Fibroblast of lung (primary cell): Measurements from ENCODE around the gene MAP4K2. TPM values are rescaled to one million over a fixed set of nuclear protein-coding genes. Genes with fewer than 3 reads are reported as not detected.

Source experiments
- DNase-seq, 2 donors: peaks; one replicate each; pipeline versions ENCODE4 v3.0.0 to v3.0.0-alpha.2; 2010; ENCODE audit warnings: low read depth in 2 of 2
- H2AFZ ChIP-seq: 2 replicates; pipeline ENCODE4 v1.5.1; 2012; ENCODE audit warnings: low read length, control low read depth, inconsistent platforms
- H3K27ac ChIP-seq: 2 replicates; pipeline ENCODE4 v1.5.1; 2011; ENCODE audit warnings: low read length, control low read depth; ENCODE audit not compliant: insufficient read depth
- H3K27me3 ChIP-seq: 2 replicates; pipeline ENCODE4 v1.5.1; 2011; ENCODE audit warnings: mild to moderate bottlenecking, low read length; ENCODE audit not compliant: control insufficient read depth, insufficient read depth
- H3K36me3 ChIP-seq: 2 replicates; pipeline ENCODE4 v1.5.1; 2011; ENCODE audit warnings: low read length; ENCODE audit not compliant: control insufficient read depth, insufficient read depth
- H3K4me1 ChIP-seq: 2 replicates; pipeline ENCODE4 v1.5.1; 2011; ENCODE audit warnings: low read length; ENCODE audit not compliant: control insufficient read depth, insufficient read depth; ENCODE audit errors: extremely low read depth
- H3K4me2 ChIP-seq: 2 replicates; pipeline ENCODE4 v1.5.1; 2011; ENCODE audit warnings: low read length, control low read depth; ENCODE audit not compliant: insufficient read depth; ENCODE audit errors: extremely low read depth
- H3K4me3 ChIP-seq, 4 experiments: fragments of 200-600 bp in 1 of 4; sonication (generic) in 1 of 4; replicated peaks in 1 of 4; 2 replicates each; pipeline ENCODE4 v1.5.1; 2011 to 2016; ENCODE audit warnings: low read length in 4 of 4, low read depth in 3 of 4, mild to moderate bottlenecking in 3 of 4, control low read depth in 2 of 4, inconsistent platforms in 1 of 4, mixed read lengths in 1 of 4; ENCODE audit not compliant: insufficient read depth in 1 of 4; ENCODE audit errors: control extremely low read depth in 1 of 4
- H3K79me2 ChIP-seq: 2 replicates; pipeline ENCODE4 v1.5.1; 2012; ENCODE audit warnings: mild to moderate bottlenecking, low read length, inconsistent platforms; ENCODE audit not compliant: control insufficient read depth, insufficient read depth
- H3K9ac ChIP-seq: 2 replicates; pipeline ENCODE4 v1.5.1; 2011; ENCODE audit warnings: mild to moderate bottlenecking, low read length, control low read depth; ENCODE audit not compliant: insufficient read depth
- H3K9me3 ChIP-seq: 2 replicates; pipeline ENCODE4 v1.5.1; 2012; ENCODE audit warnings: low read depth, low read length; ENCODE audit not compliant: control insufficient read depth, insufficient read depth
- H4K20me1 ChIP-seq: 2 replicates; pipeline ENCODE4 v1.5.1; 2011; ENCODE audit warnings: low read length; ENCODE audit not compliant: control insufficient read depth, insufficient read depth; ENCODE audit errors: extremely low read depth
- CTCF ChIP-seq, 2 donors: IDR thresholded peaks in 1 of 2; conservative IDR thresholded peaks in 1 of 2; 1 replicate in 1 of 2; 2 replicates in 1 of 2; pipeline ENCODE4 v1.5.1; 2011 to 2012; ENCODE audit warnings: low read length in 2 of 2, control low read depth in 1 of 2, inconsistent platforms in 1 of 2, low read depth in 1 of 2, mild to moderate bottlenecking in 1 of 2
- EZH2 ChIP-seq: IDR thresholded peaks from 2 replicates; pipeline ENCODE4 v1.5.1; 2012; ENCODE audit warnings: low read length, control low read depth, mild to moderate bottlenecking; ENCODE audit errors: missing control alignments
- polyA minus RNA-seq: library from RNA; depleted of rRNA, polyadenylated mRNA; stranded (reverse); fragments of >200 nt; gene quantifications from 2 replicates; pipeline ENCODE4 v1.2.3, GENCODE V29; 2011; ENCODE audit warnings: low replicate concordance
- polyA plus RNA-seq, 2 donors: library from polyadenylated mRNA; depleted of rRNA in 1 of 2; stranded (reverse) in 1 of 2; unstranded in 1 of 2; fragments of >200 nt; gene quantifications; 2 replicates each; pipeline ENCODE4 v1.2.1, GENCODE V29; 2011 to 2012; ENCODE audit warnings: missing spikeins in 1 of 2
- total RNA-seq: library from RNA; depleted of rRNA; stranded (reverse); fragments of >200 nt; gene quantifications from 2 replicates; pipeline ENCODE4 v1.2.1, GENCODE V29; 2014

Gene MAP4K2
- 4.9 and 9.2 TPM in 2 replicates for total RNA-seq
- polyA plus RNA-seq = 6.4 and 9.2 TPM in 2 replicates
- polyA plus RNA-seq (2012) = 6.5 and 12.0 TPM in 2 replicates
- 34.1 and 53.5 TPM in 2 replicates for polyA minus RNA-seq

- H4K20me1 ChIP-seq = no peaks in the 10 kb centered on the region
- H3K4me1 ChIP-seq = peaks cover 6% of the 10 kb centered on the region
- H3K4me3 ChIP-seq = peak within 1 kb of the TSS; percentile 51 to 86 (median 77)
- TF ChIP-seq EZH2 = no peak
- TF ChIP-seq CTCF (conservative IDR thresholded peaks at IDR 0.05 in 1 of 2, IDR thresholded peaks at IDR 0.05 in 1 of 2; ENCODE audit: low read depth in 1 of 2, low read length in 2 of 2) = peak in 1 of 2 donors; percentile 7
- no peaks in the 10 kb centered on the region for H3K9me3 ChIP-seq
- peaks cover 6% of the 10 kb centered on the region for H3K36me3 ChIP-seq
- DNase-seq = peak; percentile 70 to 82
- peak within 1 kb of the TSS; percentile 34 for H2AFZ ChIP-seq
- peak within 1 kb of the TSS; percentile 63 for H3K27ac ChIP-seq
- H3K9ac ChIP-seq = peak within 1 kb of the TSS; percentile 21
- no peaks in the 10 kb centered on the region for H3K27me3 ChIP-seq
- H3K4me2 ChIP-seq = peak within 1 kb of the TSS; percentile 96
- no peaks in the 10 kb centered on the region for H3K79me2 ChIP-seq
These were observed at the start of gene MAP4K2 for GRCh38 chr11:64803158-64803845. Gene MAP4K2 (minus strand): TSS chr11:64803214. CDS start chr11:64803149, 65 bp downstream.

GRCh38 chr11:64851831-64852351 is 48.9 kb upstream of the MAP4K2 start:
- Histone ChIP-seq H3K4me3 (no peak overlapping the region), H3K4me2 (no peak overlapping the region), H3K27me3 (no peaks in the 10 kb centered on the region), H3K36me3 (peaks cover 37% of the 10 kb centered on the region), H4K20me1 (no peaks in the 10 kb centered on the region), H3K9ac (no peak overlapping the region), H3K4me1 (peaks cover 41% of the 10 kb centered on the region), H3K27ac (peak overlapping the region; percentile 1), H3K79me2 (peaks cover 33% of the 10 kb centered on the region), H3K9me3 (no peaks in the 10 kb centered on the region), H2AFZ (no peak overlapping the region)
- no peak for DNase-seq
- TF ChIP-seq CTCF (conservative IDR thresholded peaks at IDR 0.05 in 1 of 2, IDR thresholded peaks at IDR 0.05 in 1 of 2; ENCODE audit: low read depth in 1 of 2, low read length in 2 of 2) (no peak), EZH2 (no peak)

- Histone ChIP-seq H3K27me3 (no peaks in the 10 kb centered on the region), H3K9me3 (no peaks in the 10 kb centered on the region), H3K36me3 (peaks cover 29% of the 10 kb centered on the region), H3K4me2 (no peak overlapping the region), H3K79me2 (peaks cover 25% of the 10 kb centered on the region), H4K20me1 (no peaks in the 10 kb centered on the region), H3K9ac (peak overlapping the region; percentile 11), H3K4me1 (peaks cover 33% of the 10 kb centered on the region), H2AFZ (no peak overlapping the region), H3K4me3 (no peak overlapping the region), H3K27ac (peak overlapping the region; percentile 46)
- peak in 1 of 2 donors; percentile 50 for DNase-seq
- TF ChIP-seq CTCF (conservative IDR thresholded peaks at IDR 0.05 in 1 of 2, IDR thresholded peaks at IDR 0.05 in 1 of 2; ENCODE audit: low read depth in 1 of 2, low read length in 2 of 2) (no peak), EZH2 (no peak)
These were observed 48.1 kb upstream of the MAP4K2 start for GRCh38 chr11:64850979-64851567.
